Measurements from ENCODE around the gene CTSE.

CTSE gene

GRCh38 chr1:206010060-206010459 lies 13.6 kb downstream of the CTSE start:
- TF ChIP-seq CTCF (IDR thresholded peaks at IDR 0.05; ENCODE audit: insufficient read depth, missing control alignments): no peak
- DNase-seq (ENCODE audit: insufficient read length, low spot score) (no peak), FAIRE-seq (no peak)

- FAIRE-seq (no peak), DNase-seq (ENCODE audit: insufficient read length, low spot score) (no peak)
- TF ChIP-seq CTCF (IDR thresholded peaks at IDR 0.05; ENCODE audit: insufficient read depth, missing control alignments): no peak
Measured at GRCh38 chr1:206006946-206007345, 16.7 kb downstream of the CTSE start.

- no peak for DNase-seq (ENCODE audit: insufficient read length, low spot score)
- no peak for TF ChIP-seq CTCF (IDR thresholded peaks at IDR 0.05; ENCODE audit: insufficient read depth, missing control alignments)
- FAIRE-seq: no peak
Measured at GRCh38 chr1:206005778-206006180, 17.9 kb downstream of the CTSE start.

GRCh38 chr1:206005234-206005633 lies 18.5 kb downstream of the CTSE start:
- no peak for DNase-seq (ENCODE audit: insufficient read length, low spot score)
- no peak for FAIRE-seq
- no peak for TF ChIP-seq CTCF (IDR thresholded peaks at IDR 0.05; ENCODE audit: insufficient read depth, missing control alignments)

GRCh38 chr1:206004826-206005225 lies 18.9 kb downstream of the CTSE start:
- FAIRE-seq: no peak
- no peak for TF ChIP-seq CTCF (IDR thresholded peaks at IDR 0.05; ENCODE audit: insufficient read depth, missing control alignments)
- DNase-seq (ENCODE audit: insufficient read length, low spot score): no peak

GRCh38 chr1:206003854-206004800 lies 19.6 kb downstream of the CTSE start:
- no peak for DNase-seq (ENCODE audit: insufficient read length, low spot score)
- no peak for FAIRE-seq
- TF ChIP-seq CTCF (IDR thresholded peaks at IDR 0.05; ENCODE audit: insufficient read depth, missing control alignments): no peak
